HG03066 (cell line): ENCODE data around the gene DAZL.
"Not testable (repeated sequence)": the region's sequence is repeated elsewhere in the genome, so short reads cannot be mapped to it uniquely, and the experiment has no call there.

Experiments
- ATAC-seq: cut with Tn5 transposase; IDR thresholded peaks from one replicate; pipeline ENCODE4 v1.9.1; 2021; ENCODE audit warnings: low read depth; ENCODE audit not compliant: unreplicated experiment

Gene DAZL

GRCh38 chr3:16604887-16605602 lies at the start of gene DAZL:
DAZL (minus strand) TSS chr3:16605423; CDS start chr3:16605205, 218 bp downstream.
- no peak for ATAC-seq

GRCh38 chr3:16654976-16655375 lies 49.8 kb upstream of the DAZL start:
- no peak for ATAC-seq

- no peak for ATAC-seq
These were observed 48.5 kb upstream of the DAZL start for GRCh38 chr3:16653712-16654111.

- no peak for ATAC-seq
These were observed 42.4 kb upstream of the DAZL start for GRCh38 chr3:16647668-16648067.

GRCh38 chr3:16639806-16640205 lies 34.6 kb upstream of the DAZL start:
- ATAC-seq = no peak

GRCh38 chr3:16633948-16634347 lies 28.7 kb upstream of the DAZL start:
- peak; percentile 56 for ATAC-seq

- ATAC-seq = no peak
These were observed 27.2 kb upstream of the DAZL start for GRCh38 chr3:16632395-16632794.

GRCh38 chr3:16618721-16619120 lies 13.5 kb upstream of the DAZL start:
- no peak for ATAC-seq

GRCh38 chr3:16617155-16617554 lies 11.9 kb upstream of the DAZL start:
- ATAC-seq = not testable (repeated sequence)

- no peak for ATAC-seq
These were observed 10.9 kb upstream of the DAZL start for GRCh38 chr3:16616083-16616482.

GRCh38 chr3:16614033-16615031 lies 9.1 kb upstream of the DAZL start:
- no peak for ATAC-seq

- no peak for ATAC-seq
These were observed 4.8 kb upstream of the DAZL start for GRCh38 chr3:16609927-16610580.

- no peak for ATAC-seq
These were observed 3.6 kb upstream of the DAZL start for GRCh38 chr3:16608816-16609215.

- no peak for ATAC-seq
These were observed 2.5 kb upstream of the DAZL start for GRCh38 chr3:16607718-16608117.

GRCh38 chr3:16606398-16606797 lies 1.2 kb upstream of the DAZL start:
- ATAC-seq = no peak

GRCh38 chr3:16605966-16606365 lies 743 bp upstream of the DAZL start:
- no peak for ATAC-seq

GRCh38 chr3:16604433-16604832 lies 790 bp downstream of the DAZL start:
- ATAC-seq = no peak

- ATAC-seq = no peak
These were observed 3.7 kb downstream of the DAZL start for GRCh38 chr3:16601537-16602005.

- no peak for ATAC-seq
These were observed 4.3 kb downstream of the DAZL start for GRCh38 chr3:16600780-16601536.

GRCh38 chr3:16599694-16600093 lies 5.5 kb downstream of the DAZL start:
- no peak for ATAC-seq
